Measurements from ENCODE around the gene PKIB. TPM values are rescaled to one million over a fixed set of nuclear protein-coding genes. Genes with fewer than 3 reads are reported as not detected.
"Not testable (repeated sequence)": the region's sequence is repeated elsewhere in the genome, so short reads cannot be mapped to it uniquely, and the experiment has no call there.

PKIB gene
- total RNA-seq, 1 donor from 2014 or later, result 202 TPM

DNA sequence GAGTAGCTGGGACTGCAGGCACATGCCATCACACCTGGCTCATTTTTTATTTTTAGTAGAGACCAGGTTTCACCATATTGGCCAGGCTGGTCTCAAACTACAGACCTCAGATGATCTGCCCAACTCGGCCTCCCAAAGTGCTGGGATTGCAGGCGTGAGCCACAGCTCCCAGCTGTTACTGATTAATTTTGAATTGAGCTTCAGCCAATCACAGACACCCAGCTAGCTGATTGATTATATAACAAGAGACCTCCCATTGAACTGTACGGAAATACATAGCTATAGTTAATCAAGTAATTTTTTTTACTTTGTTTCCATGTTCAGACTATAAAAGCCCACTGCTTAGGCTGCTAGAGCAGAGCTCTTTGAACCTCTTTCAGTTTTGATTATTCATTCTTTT is 31.6 kb downstream of the PKIB start:
- Histone ChIP-seq H3K27me3 (no peaks in the 10 kb centered on the region), H3K4me2 (no peak overlapping the region), H3F3A (ENCODE audit: low read depth) (no peaks in the 10 kb centered on the region), H3K27ac (no peak overlapping the region), H3K9me3 (ENCODE audit: low read depth) (no peaks in the 10 kb centered on the region), H4K20me1 (ENCODE audit: low read depth) (no peaks in the 10 kb centered on the region), H2AFZ (replicated peaks) (no peak overlapping the region), H3K4me3 (no peak overlapping the region), H3K4me1 (peaks cover 3% of the 10 kb centered on the region), H3K9ac (no peak overlapping the region), H3K36me3 (peaks cover 2% of the 10 kb centered on the region), H3K79me2 (ENCODE audit: low read depth) (peaks cover 3% of the 10 kb centered on the region)
- Mint-ChIP-seq H3K27me3 (ENCODE audit: insufficient read depth, low read depth) (peaks cover 2% of the 10 kb centered on the region), H3K9me3 (no peaks in the 10 kb centered on the region), H3K4me3 (no peak overlapping the region), H3K4me1 (no peaks in the 10 kb centered on the region), H3K36me3 (no peaks in the 10 kb centered on the region), H3K27ac (no peak overlapping the region)
- DNase-seq (ENCODE audit: low spot score), result no peak
- TF ChIP-seq, protein P1, sequence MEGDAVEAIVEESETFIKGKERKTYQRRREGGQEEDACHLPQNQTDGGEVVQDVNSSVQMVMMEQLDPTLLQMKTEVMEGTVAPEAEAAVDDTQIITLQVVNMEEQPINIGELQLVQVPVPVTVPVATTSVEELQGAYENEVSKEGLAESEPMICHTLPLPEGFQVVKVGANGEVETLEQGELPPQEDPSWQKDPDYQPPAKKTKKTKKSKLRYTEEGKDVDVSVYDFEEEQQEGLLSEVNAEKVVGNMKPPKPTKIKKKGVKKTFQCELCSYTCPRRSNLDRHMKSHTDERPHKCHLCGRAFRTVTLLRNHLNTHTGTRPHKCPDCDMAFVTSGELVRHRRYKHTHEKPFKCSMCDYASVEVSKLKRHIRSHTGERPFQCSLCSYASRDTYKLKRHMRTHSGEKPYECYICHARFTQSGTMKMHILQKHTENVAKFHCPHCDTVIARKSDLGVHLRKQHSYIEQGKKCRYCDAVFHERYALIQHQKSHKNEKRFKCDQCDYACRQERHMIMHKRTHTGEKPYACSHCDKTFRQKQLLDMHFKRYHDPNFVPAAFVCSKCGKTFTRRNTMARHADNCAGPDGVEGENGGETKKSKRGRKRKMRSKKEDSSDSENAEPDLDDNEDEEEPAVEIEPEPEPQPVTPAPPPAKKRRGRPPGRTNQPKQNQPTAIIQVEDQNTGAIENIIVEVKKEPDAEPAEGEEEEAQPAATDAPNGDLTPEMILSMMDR (IDR thresholded peaks at IDR 0.05), result no peak
- no peak for TF ChIP-seq EZH2phosphoT487 (IDR thresholded peaks at IDR 0.05)
- TF ChIP-seq EZH2 (IDR thresholded peaks at IDR 0.05), result no peak

GRCh38 chr6:122642604-122643003 is 32.4 kb downstream of the PKIB start:
- not testable (repeated sequence) for H3K27me3 ChIP-seq; H3K4me3 Mint-ChIP-seq; H3K27ac ChIP-seq; H2AFZ ChIP-seq (replicated peaks); H3K36me3 Mint-ChIP-seq; H3K79me2 ChIP-seq (ENCODE audit: low read depth); H3K9me3 Mint-ChIP-seq; DNase-seq (ENCODE audit: low spot score); H3K4me2 ChIP-seq; H3K9ac ChIP-seq; H3K9me3 ChIP-seq (ENCODE audit: low read depth); H3K4me1 Mint-ChIP-seq; H3K36me3 ChIP-seq; H3K4me1 ChIP-seq; H3K4me3 ChIP-seq; H4K20me1 ChIP-seq (ENCODE audit: low read depth); H3K27me3 Mint-ChIP-seq (ENCODE audit: insufficient read depth, low read depth); H3K27ac Mint-ChIP-seq; H3F3A ChIP-seq (ENCODE audit: low read depth)

DNA sequence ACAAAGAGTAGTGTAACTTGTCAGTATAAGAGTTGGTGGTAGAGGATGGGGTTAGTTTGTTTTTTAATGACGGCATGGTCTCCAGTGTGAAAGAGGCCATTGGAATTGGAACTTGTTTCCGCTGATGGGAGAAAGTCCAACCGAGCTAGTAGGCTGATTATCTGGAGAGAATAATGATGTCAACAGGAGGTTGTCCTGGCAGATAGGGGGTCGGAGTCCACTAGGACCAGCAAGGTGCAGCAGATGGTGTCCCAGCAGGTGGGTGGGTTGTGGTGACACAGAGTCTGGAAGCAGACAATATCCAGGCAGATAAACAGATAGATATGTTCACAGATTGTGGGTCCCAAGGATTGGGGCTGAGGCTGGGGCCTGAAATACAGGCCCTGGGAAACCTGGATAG is 35.1 kb downstream of the PKIB start:
- H3K27me3 Mint-ChIP-seq (ENCODE audit: insufficient read depth, low read depth), result peaks cover 2% of the 10 kb centered on the region
- H3K4me1 Mint-ChIP-seq, result no peaks in the 10 kb centered on the region
- Histone ChIP-seq H2AFZ (replicated peaks) (no peak overlapping the region), H3K27ac (no peak overlapping the region), H3F3A (ENCODE audit: low read depth) (no peaks in the 10 kb centered on the region), H3K9me3 (ENCODE audit: low read depth) (no peaks in the 10 kb centered on the region), H3K36me3 (no peaks in the 10 kb centered on the region), H3K4me2 (no peak overlapping the region), H4K20me1 (ENCODE audit: low read depth) (no peaks in the 10 kb centered on the region), H3K79me2 (ENCODE audit: low read depth) (peaks cover 3% of the 10 kb centered on the region), H3K4me1 (peaks cover 3% of the 10 kb centered on the region), H3K9ac (no peak overlapping the region), H3K27me3 (no peaks in the 10 kb centered on the region), H3K4me3 (no peak overlapping the region)
- no peaks in the 10 kb centered on the region for H3K36me3 Mint-ChIP-seq
- no peak overlapping the region for H3K4me3 Mint-ChIP-seq
- H3K9me3 Mint-ChIP-seq, result no peaks in the 10 kb centered on the region
- no peak overlapping the region for H3K27ac Mint-ChIP-seq
- DNase-seq (ENCODE audit: low spot score), result no peak
- TF ChIP-seq EZH2phosphoT487 (IDR thresholded peaks at IDR 0.05), result no peak
- TF ChIP-seq EZH2 (IDR thresholded peaks at IDR 0.05), result no peak
- TF ChIP-seq, protein P1 (IDR thresholded peaks at IDR 0.05), result no peak

- no peak for DNase-seq (ENCODE audit: low spot score)
- H3F3A ChIP-seq (ENCODE audit: low read depth), result no peaks in the 10 kb centered on the region
- H3K9me3 ChIP-seq (ENCODE audit: low read depth), result no peaks in the 10 kb centered on the region
- H3K9me3 Mint-ChIP-seq, result no peaks in the 10 kb centered on the region
- no peaks in the 10 kb centered on the region for H3K36me3 Mint-ChIP-seq
- no peak for TF ChIP-seq EZH2phosphoT487 (IDR thresholded peaks at IDR 0.05)
- TF ChIP-seq EZH2 (IDR thresholded peaks at IDR 0.05), result no peak
- TF ChIP-seq, protein P1 (IDR thresholded peaks at IDR 0.05), result no peak
- no peak overlapping the region for H3K4me2 ChIP-seq
- no peak overlapping the region for H3K9ac ChIP-seq
- no peak overlapping the region for H3K27ac ChIP-seq
- no peak overlapping the region for H2AFZ ChIP-seq (replicated peaks)
- H3K36me3 ChIP-seq, result no peaks in the 10 kb centered on the region
- no peaks in the 10 kb centered on the region for H3K27me3 ChIP-seq
- H3K79me2 ChIP-seq (ENCODE audit: low read depth), result peaks cover 3% of the 10 kb centered on the region
- H3K27me3 Mint-ChIP-seq (ENCODE audit: insufficient read depth, low read depth), result no peaks in the 10 kb centered on the region
- H4K20me1 ChIP-seq (ENCODE audit: low read depth), result no peaks in the 10 kb centered on the region
- no peak overlapping the region for H3K4me3 Mint-ChIP-seq
- H3K4me1 ChIP-seq, result no peaks in the 10 kb centered on the region
- no peak overlapping the region for H3K4me3 ChIP-seq
- H3K4me1 Mint-ChIP-seq, result no peaks in the 10 kb centered on the region
- no peak overlapping the region for H3K27ac Mint-ChIP-seq
Measured at GRCh38 chr6:122647765-122648164, 37.6 kb downstream of the PKIB start.

All from neural progenitor cell (in vitro differentiated cells).